Measurements from ENCODE around the gene EFCAB5. TPM values are rescaled to one million over a fixed set of nuclear protein-coding genes. Genes with fewer than 3 reads are reported as not detected.

EFCAB5 gene
- total RNA-seq, 1 experiment from 2014 or later: 0.16 TPM

- H3K27me3 ChIP-seq (replicated peaks): no peaks in the 10 kb centered on the region
- H3K4me1 ChIP-seq (replicated peaks): peaks cover 4% of the 10 kb centered on the region; the same call in 1 of the 2 replicates
- no peak overlapping the region for H3K4me3 ChIP-seq
- DNase-seq (ENCODE audit: low read depth in 1 of 2, low spot score in 2 of 2): no peak
- no peak overlapping the region for H3K27ac ChIP-seq
- H3K9me3 ChIP-seq (replicated peaks): no peaks in the 10 kb centered on the region
- peaks cover 9% of the 10 kb centered on the region for H3K36me3 ChIP-seq
Observed at GRCh38 chr17:30148376-30148775, 206.9 kb downstream of the EFCAB5 start.

GRCh38 chr17:30151471-30151870, 210.0 kb downstream of the EFCAB5 start:
- peaks cover 4% of the 10 kb centered on the region; the same call in 1 of the 2 replicates for H3K4me1 ChIP-seq (replicated peaks)
- no peak for DNase-seq (ENCODE audit: low read depth in 1 of 2, low spot score in 2 of 2)
- H3K9me3 ChIP-seq (replicated peaks): no peaks in the 10 kb centered on the region
- H3K4me3 ChIP-seq: no peak overlapping the region
- no peaks in the 10 kb centered on the region for H3K27me3 ChIP-seq (replicated peaks)
- H3K27ac ChIP-seq: no peak overlapping the region
- peaks cover 25% of the 10 kb centered on the region for H3K36me3 ChIP-seq

- Histone ChIP-seq H3K27ac (no peak overlapping the region), H3K9me3 (replicated peaks) (no peaks in the 10 kb centered on the region), H3K36me3 (peaks cover 39% of the 10 kb centered on the region), H3K4me3 (no peak overlapping the region), H3K27me3 (replicated peaks) (no peaks in the 10 kb centered on the region), H3K4me1 (replicated peaks) (no peaks in the 10 kb centered on the region)
- no peak for DNase-seq (ENCODE audit: low read depth in 1 of 2, low spot score in 2 of 2)
Observed at GRCh38 chr17:30153463-30153862, 212.0 kb downstream of the EFCAB5 start.

GRCh38 chr17:30155389-30155788, 214.0 kb downstream of the EFCAB5 start:
- no peaks in the 10 kb centered on the region for H3K4me1 ChIP-seq (replicated peaks)
- H3K27ac ChIP-seq: no peak overlapping the region
- H3K36me3 ChIP-seq: peaks cover 42% of the 10 kb centered on the region
- no peak overlapping the region for H3K4me3 ChIP-seq
- no peaks in the 10 kb centered on the region for H3K27me3 ChIP-seq (replicated peaks)
- no peak for DNase-seq (ENCODE audit: low read depth in 1 of 2, low spot score in 2 of 2)
- no peaks in the 10 kb centered on the region for H3K9me3 ChIP-seq (replicated peaks)

Other genes with a start within 250 kb of the EFCAB5 start
- 8.6 and 12.9 TPM in 2 replicates for gene SSH2, start 11.4 kb upstream of the EFCAB5 start, total RNA-seq (2014; rRNA removed; shearing (Covaris generic))
- 10.9 and 15.9 TPM in 2 replicates for gene NSRP1, start 175.2 kb downstream of the EFCAB5 start, total RNA-seq (2014; rRNA removed; shearing (Covaris generic))

Data from SJSA1 (cell line).